HG02884 (cell line): ENCODE results near the gene PCIF1.
A peak's percentile ranks its signal among the peaks of the same experiment; 100 is the strongest.

ENCODE experiments used
- ATAC-seq: cut with Tn5 transposase; IDR thresholded peaks from one replicate; pipeline ENCODE4 v1.9.1; 2021; ENCODE audit warnings: mild to moderate bottlenecking, moderate library complexity; ENCODE audit not compliant: unreplicated experiment

PCIF1 gene

GRCh38 chr20:45904583-45905504, 29.6 kb upstream of the PCIF1 start:
- ATAC-seq, result no peak

- no peak for ATAC-seq
Observed at GRCh38 chr20:45905505-45906079, 28.9 kb upstream of the PCIF1 start.

GRCh38 chr20:45907219-45907948, 27.1 kb upstream of the PCIF1 start:
- ATAC-seq, result no peak

- ATAC-seq, result no peak
Observed at GRCh38 chr20:45908084-45908483, 26.4 kb upstream of the PCIF1 start.

- ATAC-seq, result no peak
Observed at GRCh38 chr20:45909336-45909808, 25.1 kb upstream of the PCIF1 start.

- no peak for ATAC-seq
Observed at GRCh38 chr20:45909817-45910669, 24.4 kb upstream of the PCIF1 start.

GRCh38 chr20:45910670-45911485, 23.6 kb upstream of the PCIF1 start:
- ATAC-seq, result peak; percentile 89

GRCh38 chr20:45911486-45912343, 22.8 kb upstream of the PCIF1 start, which contains the start of gene PLTP:
TSS of gene PLTP (minus strand) at chr20:45912155. CDS start at chr20:45911452, 703 bp downstream.
- ATAC-seq, result no peak

GRCh38 chr20:45912344-45912682, 22.2 kb upstream of the PCIF1 start:
- ATAC-seq, result no peak

GRCh38 chr20:45913116-45913515, 21.4 kb upstream of the PCIF1 start:
- no peak for ATAC-seq

GRCh38 chr20:45917790-45918141, 16.7 kb upstream of the PCIF1 start:
- no peak for ATAC-seq

- no peak for ATAC-seq
Observed at GRCh38 chr20:45918182-45918737, 16.2 kb upstream of the PCIF1 start.

- no peak for ATAC-seq
Observed at GRCh38 chr20:45918779-45919537, 15.5 kb upstream of the PCIF1 start.

GRCh38 chr20:45919542-45920399, 14.7 kb upstream of the PCIF1 start:
- ATAC-seq, result no peak

- ATAC-seq, result no peak
Observed at GRCh38 chr20:45920462-45921336, 13.8 kb upstream of the PCIF1 start.
